ENCODE data around the gene SPATA2. TPM values are rescaled to one million over a fixed set of nuclear protein-coding genes. Genes with fewer than 3 reads are reported as not detected.
A peak's percentile ranks its signal among the peaks of the same experiment; 100 is the strongest.
"Not testable (repeated sequence)": the region's sequence is repeated elsewhere in the genome, so short reads cannot be mapped to it uniquely, and the experiment has no call there.

Gene SPATA2
- total RNA-seq, 1 donor from 2014 or later = 0.64 TPM

DNA sequence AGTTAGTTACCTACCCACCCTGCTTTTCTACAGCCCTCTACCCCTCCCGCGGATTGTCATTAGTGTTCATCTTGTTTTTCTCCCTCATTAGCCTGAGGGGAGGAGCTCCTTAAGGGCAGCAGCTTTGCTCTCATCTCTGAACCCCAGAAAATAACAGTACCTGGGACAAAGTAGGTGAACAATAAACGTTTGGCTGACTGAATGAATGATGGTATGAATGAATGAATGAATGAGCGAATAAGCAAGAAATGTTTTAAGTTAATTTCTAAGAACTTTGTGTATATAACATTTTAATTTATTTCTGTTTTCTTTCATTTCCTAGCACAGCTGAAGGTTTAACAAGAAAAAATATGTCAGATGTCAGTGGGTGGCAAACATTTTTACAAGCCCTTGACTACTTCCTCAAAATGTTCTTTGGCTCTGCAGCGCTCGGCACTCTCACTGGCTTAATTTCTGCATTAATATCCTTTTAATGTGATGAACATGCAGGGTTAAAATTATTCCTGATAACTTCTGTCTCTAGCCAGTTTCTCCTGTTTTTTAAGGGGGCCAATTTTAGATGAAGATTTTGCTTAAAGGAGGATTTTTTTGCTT, 52.6 kb downstream of the SPATA2 start:
- DNase-seq (ENCODE audit: low read depth in 2 of 2) = no peak

DNA sequence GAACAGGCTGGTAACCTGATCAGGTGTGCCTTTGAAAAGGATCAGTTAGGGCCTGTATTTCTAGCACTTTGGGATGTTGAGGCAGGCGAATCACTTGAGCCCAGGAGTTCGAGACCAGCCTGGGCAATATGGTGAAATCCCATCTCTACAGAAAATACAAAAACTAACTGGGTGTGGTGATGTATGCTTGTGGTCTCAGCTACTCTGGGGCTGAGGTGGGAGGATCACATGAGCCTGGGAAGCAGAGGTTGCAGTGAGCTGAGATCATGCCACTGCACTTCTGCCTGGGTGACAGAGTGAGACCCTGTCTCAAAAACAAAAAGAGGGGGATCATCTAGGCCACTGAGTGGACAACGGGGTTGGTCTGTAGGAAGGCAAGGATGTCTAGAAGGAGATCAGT, 54.1 kb downstream of the SPATA2 start:
- not testable (repeated sequence) for DNase-seq (ENCODE audit: low read depth in 2 of 2)

DNA sequence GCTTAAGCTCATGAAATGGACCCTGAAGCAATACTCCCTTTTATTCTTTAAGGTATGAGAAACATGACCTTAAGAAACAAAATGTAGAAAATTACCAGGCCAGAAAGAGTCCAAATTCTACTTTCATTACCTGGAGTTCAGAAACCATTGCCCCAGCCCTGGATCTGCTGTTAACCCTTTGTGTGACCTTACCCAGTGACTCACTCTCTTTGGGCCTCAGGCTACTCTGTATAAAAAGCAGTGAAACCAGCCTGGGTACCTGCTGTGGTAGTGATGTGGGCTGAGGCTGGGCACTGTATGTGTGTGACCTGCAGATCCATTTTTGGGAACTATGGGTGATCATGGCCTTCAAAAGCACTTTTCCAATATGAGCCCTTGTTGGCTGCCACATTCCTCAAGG, 55.5 kb downstream of the SPATA2 start:
- no peak for DNase-seq (ENCODE audit: low read depth in 2 of 2)

DNA sequence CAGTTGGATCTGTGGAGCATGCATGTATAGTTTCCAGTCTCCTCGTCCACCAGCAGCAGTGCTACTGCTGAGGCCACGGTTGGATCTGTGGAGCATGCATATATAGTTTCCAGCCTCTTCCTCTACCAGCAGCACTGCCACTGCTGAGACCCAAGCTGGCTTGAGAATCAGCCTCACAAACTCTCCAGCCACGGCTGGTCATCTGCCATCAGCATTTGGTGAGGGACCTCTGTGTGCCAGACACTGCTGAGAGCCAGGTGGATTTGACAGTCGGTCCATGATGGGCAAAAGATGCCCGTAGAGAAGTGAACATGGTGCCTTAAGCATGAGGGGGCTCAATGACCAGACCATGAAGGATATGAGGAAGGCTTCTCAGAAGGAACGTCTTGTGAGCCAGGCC, 56.3 kb downstream of the SPATA2 start:
- DNase-seq (ENCODE audit: low read depth in 2 of 2) = no peak

DNA sequence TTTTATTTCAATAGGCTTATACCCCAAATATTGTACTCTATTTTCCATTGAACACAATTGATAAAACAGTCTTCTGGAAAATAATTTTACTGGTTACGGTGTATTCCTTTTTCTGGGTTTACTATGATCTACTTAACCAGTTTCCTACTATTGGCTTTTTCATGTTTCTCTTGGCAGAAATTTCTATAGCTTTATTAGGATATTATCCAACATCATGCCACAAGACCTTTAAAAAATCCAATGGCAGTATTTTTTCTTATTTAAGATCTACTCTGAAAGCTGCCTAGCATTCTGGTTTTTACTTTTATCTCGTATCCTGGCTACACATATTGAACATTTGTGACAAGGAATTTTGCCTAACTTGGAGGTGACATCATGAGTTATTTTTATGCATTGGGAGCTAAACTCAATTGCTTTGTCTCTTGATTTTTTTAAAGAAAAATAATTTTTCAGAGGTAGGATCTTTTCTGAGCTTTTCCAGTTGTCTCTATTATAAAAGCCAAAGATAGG, 57.2 kb downstream of the SPATA2 start:
- DNase-seq (ENCODE audit: low read depth in 2 of 2) = no peak

DNA sequence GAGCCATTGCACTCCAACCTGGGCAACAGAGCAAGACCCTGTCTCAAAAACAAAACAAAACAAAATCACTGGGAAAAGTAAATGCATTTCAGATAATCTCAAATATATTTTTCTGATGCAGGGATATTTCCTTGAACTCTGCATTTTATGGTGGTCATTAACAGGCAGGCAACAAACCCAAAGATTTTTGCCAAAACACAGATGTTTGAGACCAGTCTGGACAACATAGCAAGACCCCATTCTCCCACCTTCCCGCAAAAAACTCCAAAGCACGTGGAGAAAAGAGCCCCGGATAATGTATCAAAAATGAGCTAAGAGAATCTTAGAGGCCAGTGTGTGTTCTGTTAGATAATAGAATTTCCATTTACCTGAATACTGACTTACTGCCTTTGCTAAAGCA, 58.4 kb downstream of the SPATA2 start:
- DNase-seq (ENCODE audit: low read depth in 2 of 2) = no peak

DNA sequence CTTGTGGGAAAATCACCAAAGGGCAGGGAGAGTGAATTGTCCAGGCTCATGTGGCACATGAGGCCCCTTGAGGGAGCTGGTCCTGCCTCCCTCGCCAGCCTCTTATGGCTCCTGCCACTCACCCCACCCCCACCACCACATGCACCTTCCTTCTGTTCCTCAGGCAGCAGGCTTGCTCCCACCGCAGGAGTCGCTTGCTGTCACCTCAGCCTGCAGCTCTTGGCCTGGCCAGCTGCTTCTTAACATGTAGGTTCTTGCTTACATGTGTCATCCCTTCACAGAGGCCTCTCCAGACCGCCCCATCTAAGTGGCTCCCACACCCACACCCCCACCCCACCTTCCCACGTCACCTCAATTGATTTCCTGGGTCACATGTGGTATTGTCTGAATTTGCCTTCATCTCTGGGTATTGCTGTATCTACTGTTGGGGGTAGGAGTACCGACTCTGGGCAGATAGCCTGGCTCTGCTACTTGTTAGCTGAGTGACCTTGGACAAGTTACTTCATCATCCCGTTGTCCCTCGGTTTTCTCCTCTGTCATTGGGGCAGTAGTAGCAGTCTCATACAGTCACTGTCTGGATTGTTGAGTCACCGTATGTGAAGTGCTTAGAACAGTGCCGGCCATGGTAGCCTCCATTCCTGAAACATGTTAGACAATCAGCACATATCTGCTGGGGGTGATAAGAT, 61.0 kb downstream of the SPATA2 start:
- no peak for DNase-seq (ENCODE audit: low read depth in 2 of 2)

DNA sequence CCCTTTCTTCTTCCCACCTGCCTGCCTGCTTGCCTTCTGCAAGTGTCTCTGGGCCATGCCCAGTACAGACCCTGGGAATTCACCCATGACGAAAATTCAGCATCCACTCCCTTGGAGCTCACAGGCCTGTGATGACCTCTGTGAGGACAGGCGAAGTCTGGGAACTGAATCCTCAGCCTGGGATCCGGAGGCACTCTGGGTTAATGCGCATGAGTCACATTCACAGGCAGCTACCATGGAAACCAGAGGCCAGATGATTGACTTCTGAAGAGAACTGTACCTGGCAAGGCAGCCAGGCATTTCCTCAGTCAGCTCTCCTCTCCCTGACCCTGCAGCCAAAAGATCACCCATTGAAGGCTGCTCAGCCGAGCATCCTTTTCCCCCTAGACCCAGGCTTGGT, 61.7 kb downstream of the SPATA2 start:
- peak; percentile 38 to 87 for DNase-seq (ENCODE audit: low read depth in 2 of 2)

Other genes starting within 250 kb of the SPATA2 start
- 33.1 and 56.3 TPM in 2 replicates for gene B4GALT5, start 201.7 kb downstream of the SPATA2 start, total RNA-seq
- gene SLC9A8, start 102.7 kb downstream of the SPATA2 start, total RNA-seq = 5.0 and 5.8 TPM in 2 replicates
- gene RNF114, start 20.9 kb upstream of the SPATA2 start, total RNA-seq = 30.8 and 47.2 TPM in 2 replicates
- gene SNAI1, start 67.5 kb upstream of the SPATA2 start, total RNA-seq = 1.0 and 1.6 TPM in 2 replicates
- 23.6 and 37.2 TPM in 2 replicates for gene UBE2V1, start 197.6 kb upstream of the SPATA2 start, total RNA-seq
- 11.2 and 20.0 TPM in 2 replicates for gene PEDS1, start 238.2 kb upstream of the SPATA2 start, total RNA-seq

All from dermis microvascular lymphatic vessel endothelial cell (primary cell).